ENCODE data around the gene GFRA4.

The GFRA4 gene

DNA sequence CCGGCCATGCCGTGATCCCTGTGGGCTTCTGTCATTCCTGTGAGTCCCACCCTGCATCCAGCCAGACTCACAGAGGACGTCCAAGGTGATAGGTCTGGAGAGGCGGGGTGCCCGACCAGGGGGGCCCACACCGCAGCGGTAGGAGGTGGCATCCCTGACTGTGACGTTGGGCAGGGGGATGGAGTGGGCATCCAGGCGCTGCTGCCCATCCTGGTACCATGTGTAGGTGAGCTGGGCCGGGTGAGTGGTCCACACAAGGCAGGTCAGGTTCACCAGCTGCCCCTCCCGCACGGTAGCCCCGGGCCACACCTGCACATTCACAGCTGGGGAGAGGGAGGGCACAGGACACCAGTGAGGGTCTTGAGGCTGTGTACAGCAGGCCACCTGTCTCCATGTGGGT is 30.2 kb upstream of the GFRA4 start:
- DNase-seq, result no peak

DNA sequence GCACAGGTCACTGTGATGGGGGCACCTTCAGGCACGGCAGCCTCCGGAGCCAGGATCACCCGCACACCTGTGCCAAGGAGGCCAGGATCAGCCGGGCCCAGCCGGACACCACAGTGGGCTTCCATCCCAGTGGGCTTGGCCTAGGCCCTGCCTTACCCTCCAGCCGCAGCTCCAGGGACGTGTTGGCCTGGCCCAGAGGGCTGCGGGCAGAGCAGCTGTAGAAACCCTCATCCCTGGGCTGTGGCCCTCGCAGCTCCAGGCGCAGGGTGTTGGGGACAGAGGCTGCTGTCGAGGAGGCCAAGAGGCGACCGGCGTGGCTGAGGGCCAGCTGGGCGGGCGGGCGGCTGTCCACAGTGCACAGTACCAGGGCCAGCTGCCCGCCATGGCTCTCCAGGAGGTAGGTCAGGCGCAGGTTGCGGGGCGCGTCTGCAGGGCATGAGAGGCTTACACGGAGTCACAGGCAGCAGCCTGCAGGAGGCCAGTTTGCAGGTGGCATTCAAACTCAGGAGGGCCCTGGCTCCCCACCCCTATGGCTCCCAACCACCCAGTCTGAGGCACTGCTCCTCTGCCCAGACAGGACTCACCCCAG is 29.6 kb upstream of the GFRA4 start:
- no peak for DNase-seq

GRCh38 chr20:3691897-3692296 is 28.7 kb upstream of the GFRA4 start:
- DNase-seq, result no peak

DNA sequence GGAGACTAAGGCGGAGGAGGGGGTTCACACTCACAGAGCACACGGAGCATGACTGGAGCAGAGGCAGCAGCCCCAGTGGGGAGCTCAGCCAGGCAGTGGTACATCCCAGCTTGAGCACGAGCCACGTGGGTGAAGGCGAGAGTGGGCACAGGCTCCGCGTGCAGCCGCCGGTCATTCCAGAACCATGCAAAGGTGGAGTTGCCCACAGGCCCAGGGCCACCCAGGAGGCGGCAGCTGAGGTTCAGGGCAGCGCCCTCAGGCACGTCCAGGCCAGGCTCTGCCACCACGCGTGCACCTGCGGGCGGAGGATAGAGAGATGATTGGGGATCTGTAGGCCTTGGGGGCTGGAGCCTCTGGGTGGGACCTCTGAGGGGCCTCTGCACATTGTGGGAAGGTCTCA is 28.1 kb upstream of the GFRA4 start:
- no peak for DNase-seq

- DNase-seq, result no peak
These were observed 27.2 kb upstream of the GFRA4 start for GRCh38 chr20:3690413-3690812.

DNA sequence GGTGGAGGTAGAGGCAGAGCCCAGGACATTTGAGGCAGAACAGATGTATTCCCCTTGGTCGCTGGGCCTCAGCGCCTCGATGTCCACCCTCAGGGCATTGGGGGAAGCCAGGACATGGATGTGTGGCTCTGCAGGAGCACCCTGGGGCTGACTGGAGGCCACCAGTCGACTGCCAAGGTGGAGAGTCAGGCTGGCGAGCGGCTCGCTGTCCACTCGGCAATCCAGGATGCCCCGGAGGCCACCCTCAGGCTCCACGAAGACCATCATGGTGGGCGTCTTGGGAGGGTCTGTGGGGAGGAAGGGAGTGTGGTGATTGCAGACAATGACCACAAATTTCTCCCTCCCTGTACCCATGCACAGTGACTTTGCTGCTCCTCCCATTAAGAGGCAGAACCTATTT is 26.8 kb upstream of the GFRA4 start:
- DNase-seq, result no peak

GRCh38 chr20:3687655-3688054 is 24.5 kb upstream of the GFRA4 start:
- DNase-seq, result no peak

- DNase-seq, result no peak
These were observed 23.7 kb upstream of the GFRA4 start for GRCh38 chr20:3686867-3687321.

DNA sequence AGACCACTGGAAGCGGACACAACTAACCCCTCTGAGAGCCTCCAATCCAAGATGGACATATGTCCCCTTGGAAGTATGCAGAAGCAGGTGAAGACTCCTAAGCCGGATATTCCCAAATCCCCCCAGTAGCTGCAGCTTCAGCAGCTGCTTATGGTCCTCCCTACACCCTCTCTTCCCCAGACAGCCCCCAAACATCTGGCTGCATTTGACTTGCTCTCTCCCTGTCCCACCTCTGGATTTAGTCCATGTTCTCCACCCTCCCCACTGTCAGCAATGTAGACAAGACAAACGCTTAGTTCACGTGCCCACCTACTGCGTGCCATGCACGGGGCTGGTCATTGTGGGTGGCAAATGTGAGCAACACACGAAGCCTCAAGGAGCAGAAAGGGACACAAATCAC is 23.2 kb upstream of the GFRA4 start:
- DNase-seq, result no peak

DNA sequence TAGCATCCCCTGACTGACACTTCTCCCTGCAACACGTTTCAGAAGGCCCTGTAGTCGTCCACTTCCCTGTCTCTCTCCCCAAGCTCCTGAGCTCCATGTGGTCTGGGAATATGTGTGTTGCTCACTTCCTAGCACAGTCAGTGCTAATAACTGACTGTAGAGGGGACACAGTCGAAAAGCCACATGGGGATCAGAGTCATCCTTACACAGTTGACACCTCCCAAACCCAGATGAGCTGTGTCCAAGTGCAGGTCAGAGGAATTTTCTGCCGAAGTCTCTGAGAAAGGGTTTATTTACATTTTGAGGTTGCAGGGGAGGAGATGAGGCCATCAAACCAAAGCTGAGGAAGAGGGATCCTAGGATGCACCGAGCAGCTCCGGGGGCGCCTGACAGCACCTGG is 22.1 kb upstream of the GFRA4 start:
- DNase-seq, result no peak

DNA sequence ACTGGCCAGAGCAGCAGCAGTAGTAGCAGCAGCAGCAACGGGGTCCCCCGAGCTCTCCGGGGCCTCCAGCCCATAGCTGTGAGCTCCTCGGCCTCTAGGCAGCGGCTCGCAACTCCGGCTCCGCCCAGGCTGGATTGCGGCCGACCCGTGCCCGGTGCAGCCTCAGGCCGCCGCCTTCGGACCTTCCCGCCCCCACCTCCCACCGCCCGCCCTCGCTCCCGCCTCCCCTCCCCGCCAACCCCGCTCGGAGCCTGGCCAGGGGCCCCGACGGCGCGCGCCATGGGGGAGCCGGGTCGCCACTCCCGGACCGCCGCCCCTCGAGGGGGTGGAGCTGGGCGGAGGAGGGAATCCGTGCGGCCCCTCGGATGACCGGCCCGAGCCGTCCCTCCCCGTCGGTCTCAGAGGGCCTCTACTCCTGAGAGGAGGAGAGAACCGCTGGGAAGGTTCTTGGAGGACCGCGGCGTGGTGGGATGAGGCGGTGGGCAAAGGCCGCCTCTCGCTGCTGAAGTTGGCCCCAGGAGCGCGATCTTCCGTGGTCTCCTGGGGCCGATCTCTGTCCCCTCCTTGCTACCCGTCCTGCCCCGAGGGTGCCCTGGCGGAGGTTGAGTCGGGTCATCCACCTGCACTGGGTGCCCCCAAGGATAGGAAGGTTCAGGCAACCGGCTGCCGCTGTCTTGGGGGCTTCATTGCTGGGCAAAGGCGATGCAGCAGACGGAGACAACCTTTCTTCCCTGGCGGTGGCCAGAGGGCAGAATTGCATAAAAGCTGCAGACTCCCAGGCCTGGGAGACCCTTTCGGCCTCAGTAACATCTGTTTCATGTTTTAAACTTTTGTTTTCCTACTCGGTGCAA is 19.0 kb upstream of the GFRA4 start, which contains the start of gene ADAM33:
Gene ADAM33 (minus strand): TSS at position 80 of the 851 bp plus-strand sequence. CDS start 6 bp downstream, at position 74.
- DNase-seq, result no peak

DNA sequence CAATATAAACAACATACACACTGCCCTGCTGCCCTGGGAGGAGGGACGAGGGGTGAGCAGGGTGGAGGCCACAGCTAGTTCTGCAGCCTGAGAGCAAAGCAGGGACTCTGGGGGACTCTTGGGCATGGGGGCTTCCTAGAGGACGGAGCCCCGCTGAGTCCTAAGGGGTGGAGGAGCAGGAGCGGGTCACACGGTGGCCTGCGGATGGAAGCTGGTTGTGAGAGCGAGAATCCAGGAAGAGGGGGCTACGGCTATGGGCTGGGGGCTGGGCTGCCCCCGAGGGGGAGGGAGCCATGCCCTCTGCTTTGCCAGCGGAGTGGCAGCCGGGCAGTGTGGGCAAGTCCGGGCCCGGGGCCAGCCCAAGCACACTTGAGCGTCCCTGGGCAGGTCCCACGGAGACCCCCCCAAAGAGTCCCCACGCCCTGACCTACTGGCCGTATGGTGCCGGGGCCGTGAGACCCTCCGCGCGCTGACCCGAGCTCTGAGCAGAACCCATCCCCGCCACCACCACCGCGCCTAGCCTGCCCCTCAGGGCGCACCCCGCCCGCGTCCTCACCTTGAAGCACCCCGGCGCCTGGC is 18.2 kb upstream of the GFRA4 start:
- no peak for DNase-seq

DNA sequence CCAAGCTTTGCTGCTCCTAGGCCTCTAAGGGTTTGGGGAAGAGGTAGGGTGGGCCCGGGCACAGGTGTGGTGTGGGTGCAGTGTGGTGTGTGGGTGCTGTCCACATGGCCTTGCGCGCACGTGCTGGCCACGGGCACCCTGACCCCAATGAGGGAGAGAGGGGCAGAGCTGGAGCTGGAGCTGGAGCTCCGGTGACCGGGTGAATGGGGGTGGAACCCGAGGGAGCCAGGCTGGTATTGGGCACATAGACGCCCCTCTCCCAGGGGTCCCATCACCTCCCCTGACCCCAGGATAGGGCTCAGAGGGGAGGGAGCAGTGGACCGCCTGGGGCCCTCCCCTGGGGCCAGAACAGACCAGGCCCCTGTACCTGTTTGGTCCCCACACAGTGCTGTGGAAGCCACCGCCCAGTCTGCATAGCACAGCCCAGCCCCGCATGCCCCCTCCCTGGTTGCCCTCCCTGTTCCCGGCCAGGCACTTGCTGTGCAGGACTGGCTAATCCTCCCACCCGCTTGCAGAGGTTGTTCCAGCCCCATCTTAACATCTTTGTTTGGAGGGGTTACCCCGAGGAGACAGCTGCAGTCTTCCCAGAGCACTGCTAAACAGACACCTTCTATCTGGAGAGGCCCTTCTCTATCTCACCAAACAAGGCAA is 17.6 kb upstream of the GFRA4 start:
- DNase-seq, result no peak

- DNase-seq, result no peak
These were observed 16.8 kb upstream of the GFRA4 start for GRCh38 chr20:3679749-3680700.

GRCh38 chr20:3678856-3679720 is 15.9 kb upstream of the GFRA4 start:
- DNase-seq, result no peak

DNA sequence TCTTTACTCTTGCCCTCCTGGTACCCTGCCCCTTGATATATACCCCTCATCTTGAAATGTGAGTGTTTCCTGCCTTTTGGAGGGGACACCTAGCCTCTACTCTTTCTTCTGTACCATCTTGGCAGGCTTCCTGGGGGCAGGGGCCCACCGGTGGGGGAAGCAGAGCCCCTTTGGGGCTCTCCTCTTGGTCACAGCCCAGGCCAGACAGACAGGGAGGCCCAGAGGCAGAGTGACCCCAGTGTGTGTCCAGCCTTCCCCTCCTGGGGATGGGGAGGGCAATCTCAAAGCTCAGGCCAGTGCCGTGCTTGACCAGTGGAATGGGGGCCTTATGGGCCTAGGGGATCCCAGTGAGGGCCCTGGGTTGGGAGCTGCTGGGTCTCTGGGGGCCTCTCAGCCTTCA is 15.0 kb upstream of the GFRA4 start:
- no peak for DNase-seq

GRCh38 chr20:3677733-3678132 is 14.5 kb upstream of the GFRA4 start:
- DNase-seq, result no peak

GRCh38 chr20:3674995-3675900 is 12.0 kb upstream of the GFRA4 start:
- DNase-seq, result no peak

GRCh38 chr20:3674447-3674846 is 11.2 kb upstream of the GFRA4 start:
- no peak for DNase-seq

All from T-helper 1 cell (primary cell).